GM23338 (cell line): Measurements from ENCODE around the gene WFS1. TPM values are rescaled to one million over a fixed set of nuclear protein-coding genes. Genes with fewer than 3 reads are reported as not detected.

Experiments
- ATAC-seq: fragments of 200-7000 bp; cut with Tn5 transposase; 3 replicates; pipeline ENCODE4 v1.9.1; 2020
- DNase-seq: peaks from one replicate; pipeline ENCODE4 v3.0.0-alpha.2; 2015; ENCODE audit warnings: low spot score
- H2AFZ ChIP-seq: fragments of 200-600 bp; sonication (generic); 2 replicates; pipeline ENCODE4 v1.8.0; 2016; ENCODE audit warnings: antibody characterized with exemption, mild to moderate bottlenecking, moderate library complexity
- H3F3A ChIP-seq: fragments of 200-600 bp; sonication (generic); replicated peaks from 2 replicates; pipeline ENCODE4 v1.8.0; 2017; ENCODE audit warnings: antibody characterized with exemption, mixed run types, low read depth
- H3K27ac ChIP-seq: fragments of 200-600 bp; sonication (generic); 2 replicates; pipeline ENCODE4 v1.6.1; 2016; ENCODE audit warnings: low read depth
- H3K27me3 ChIP-seq: fragments of 200-600 bp; sonication (generic); 2 replicates; pipeline ENCODE4 v1.8.0; 2016; ENCODE audit warnings: mild to moderate bottlenecking, mixed run types, moderate library complexity; ENCODE audit not compliant: insufficient read depth
- H3K36me3 ChIP-seq: fragments of 200-600 bp; sonication (generic); 2 replicates; pipeline ENCODE4 v1.8.0; 2016; ENCODE audit warnings: mild to moderate bottlenecking; ENCODE audit not compliant: insufficient read depth
- H3K4me1 ChIP-seq: fragments of 200-600 bp; sonication (generic); 2 replicates; pipeline ENCODE4 v1.8.0; 2016; ENCODE audit warnings: mild to moderate bottlenecking, moderate library complexity; ENCODE audit not compliant: insufficient read depth
- H3K4me2 ChIP-seq: fragments of 200-600 bp; sonication (generic); 2 replicates; pipeline ENCODE4 v1.7.1; 2017; ENCODE audit warnings: mixed run types
- H3K4me3 ChIP-seq: fragments of 200-600 bp; sonication (generic); 2 replicates; pipeline ENCODE4 v1.6.1; 2016; ENCODE audit warnings: mixed run types
- H3K79me2 ChIP-seq: fragments of 200-600 bp; sonication (generic); replicated peaks from 2 replicates; pipeline ENCODE4 v1.8.0; 2017; ENCODE audit warnings: mild to moderate bottlenecking; ENCODE audit not compliant: insufficient read depth
- H3K9me2 ChIP-seq: fragments of 200-600 bp; sonication (generic); 2 replicates; pipeline ENCODE4 v1.8.0; 2017; ENCODE audit not compliant: insufficient read depth
- H4K20me1 ChIP-seq: fragments of 200-600 bp; sonication (generic); replicated peaks from 2 replicates; pipeline ENCODE4 v1.8.0; 2017; ENCODE audit warnings: mild to moderate bottlenecking; ENCODE audit not compliant: insufficient read depth
- H3K27ac Mint-ChIP-seq: 2 replicates; pipeline ENCODE4 v1.8.0; 2020; ENCODE audit warnings: inconsistent platforms, mild to moderate bottlenecking, moderate library complexity, mixed read lengths
- H3K27me3 Mint-ChIP-seq: 3 replicates; pipeline ENCODE4 v1.8.0; 2022; ENCODE audit warnings: low read depth, mild to moderate bottlenecking, moderate library complexity, mixed read lengths, inconsistent platforms; ENCODE audit not compliant: insufficient read depth, poor library complexity
- H3K36me3 Mint-ChIP-seq: 3 replicates; pipeline ENCODE4 v1.8.0; 2021; ENCODE audit warnings: low read depth, mild to moderate bottlenecking, inconsistent platforms, moderate library complexity, mixed read lengths
- H3K4me1 Mint-ChIP-seq: 3 replicates; pipeline ENCODE4 v1.8.0; 2020; ENCODE audit warnings: mild to moderate bottlenecking, inconsistent platforms, mixed read lengths
- H3K4me3 Mint-ChIP-seq: 3 replicates; pipeline ENCODE4 v1.8.0; 2021; ENCODE audit warnings: moderate library complexity, mild to moderate bottlenecking, inconsistent platforms, mixed read lengths
- H3K9me3 Mint-ChIP-seq: 3 replicates; pipeline ENCODE4 v1.8.0; 2020; ENCODE audit warnings: moderate library complexity, mild to moderate bottlenecking, inconsistent platforms, mixed read lengths
- EZH2 ChIP-seq: fragments of 200-600 bp; sonication (generic); IDR thresholded peaks from one replicate; pipeline ENCODE4 v1.8.0; 2017; ENCODE audit warnings: antibody characterized with exemption, mild to moderate bottlenecking, low read depth; ENCODE audit not compliant: unreplicated experiment
- STAT1 ChIP-seq: IDR thresholded peaks from one replicate; pipeline ENCODE4 v1.6.1; 2016; ENCODE audit warnings: antibody characterized with exemption; ENCODE audit not compliant: unreplicated experiment
- polyA plus RNA-seq: library from polyadenylated mRNA; unstranded; fragments of >200 nt; fragmentation: Nextera tagmentation; extraction: Ambion mirVana; gene quantifications from 2 replicates; pipeline ENCODE4 v1.2.1, GENCODE V29; 2016
- total RNA-seq: library from RNA; depleted of rRNA; stranded (reverse); fragments of >200 nt; shearing (Covaris generic); gene quantifications from 2 replicates; pipeline ENCODE4 v1.2.3, GENCODE V29; 2014
- TF ChIP-seq, protein P1 (sequence below), 2 experiments: fragments of 200-600 bp in 1 of 2; sonication (generic) in 1 of 2; conservative IDR thresholded peaks; 2 replicates each; pipeline versions ENCODE4 v1.5.1 to v1.6.1; 2016 to 2017; ENCODE audit warnings: antibody characterized with exemption in 2 of 2, low read depth in 2 of 2, mild to moderate bottlenecking in 2 of 2, moderate library complexity in 1 of 2

Gene WFS1
- total and polyA plus RNA-seq, 2 experiments from 2014 or later, result 24.7 to 45.4 TPM

- no peak overlapping the region for H3K4me2 ChIP-seq
- no peak overlapping the region for H3K27ac Mint-ChIP-seq
- H3K27me3 Mint-ChIP-seq, result peaks cover 17% of the 10 kb centered on the region
- H3K9me2 ChIP-seq, result no peaks in the 10 kb centered on the region
- no peaks in the 10 kb centered on the region for H3K27me3 ChIP-seq
- H3K79me2 ChIP-seq, result no peaks in the 10 kb centered on the region
- H3K4me1 ChIP-seq, result peaks cover 12% of the 10 kb centered on the region; the same call in 1 of the 2 replicates
- H3K4me1 Mint-ChIP-seq, result peaks cover 19% of the 10 kb centered on the region
- DNase-seq, result no peak
- no peak overlapping the region for H2AFZ ChIP-seq
- H3K4me3 Mint-ChIP-seq, result no peak overlapping the region
- H3K27ac ChIP-seq, result no peak overlapping the region
- no peaks in the 10 kb centered on the region for H3K36me3 ChIP-seq
- H3K4me3 ChIP-seq, result no peak overlapping the region
- no peak for ATAC-seq
- H3F3A ChIP-seq, result no peaks in the 10 kb centered on the region
- H4K20me1 ChIP-seq, result no peaks in the 10 kb centered on the region
- H3K9me3 Mint-ChIP-seq, result peaks cover 26% of the 10 kb centered on the region; the same call in 2 of the 3 replicates
- peaks cover 13% of the 10 kb centered on the region; the same call in 2 of the 3 replicates for H3K36me3 Mint-ChIP-seq
- no peak for TF ChIP-seq EZH2
- TF ChIP-seq, protein P1, sequence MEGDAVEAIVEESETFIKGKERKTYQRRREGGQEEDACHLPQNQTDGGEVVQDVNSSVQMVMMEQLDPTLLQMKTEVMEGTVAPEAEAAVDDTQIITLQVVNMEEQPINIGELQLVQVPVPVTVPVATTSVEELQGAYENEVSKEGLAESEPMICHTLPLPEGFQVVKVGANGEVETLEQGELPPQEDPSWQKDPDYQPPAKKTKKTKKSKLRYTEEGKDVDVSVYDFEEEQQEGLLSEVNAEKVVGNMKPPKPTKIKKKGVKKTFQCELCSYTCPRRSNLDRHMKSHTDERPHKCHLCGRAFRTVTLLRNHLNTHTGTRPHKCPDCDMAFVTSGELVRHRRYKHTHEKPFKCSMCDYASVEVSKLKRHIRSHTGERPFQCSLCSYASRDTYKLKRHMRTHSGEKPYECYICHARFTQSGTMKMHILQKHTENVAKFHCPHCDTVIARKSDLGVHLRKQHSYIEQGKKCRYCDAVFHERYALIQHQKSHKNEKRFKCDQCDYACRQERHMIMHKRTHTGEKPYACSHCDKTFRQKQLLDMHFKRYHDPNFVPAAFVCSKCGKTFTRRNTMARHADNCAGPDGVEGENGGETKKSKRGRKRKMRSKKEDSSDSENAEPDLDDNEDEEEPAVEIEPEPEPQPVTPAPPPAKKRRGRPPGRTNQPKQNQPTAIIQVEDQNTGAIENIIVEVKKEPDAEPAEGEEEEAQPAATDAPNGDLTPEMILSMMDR (conservative IDR thresholded peaks at IDR 0.05; ENCODE audit: low read depth in 2 of 2), result peak in 1 of 2 experiments; percentile 10; a peak in 1 of 4 replicates
Observed at GRCh38 chr4:6334203-6334887, 64.7 kb downstream of the WFS1 start.

- Mint-ChIP-seq H3K27me3 (peaks cover 18% of the 10 kb centered on the region), H3K27ac (no peak overlapping the region), H3K9me3 (peaks cover 26% of the 10 kb centered on the region; the same call in 2 of the 3 replicates), H3K4me1 (peaks cover 22% of the 10 kb centered on the region), H3K4me3 (no peak overlapping the region), H3K36me3 (peaks cover 13% of the 10 kb centered on the region; the same call in 2 of the 3 replicates)
- no peaks in the 10 kb centered on the region for H3K36me3 ChIP-seq
- no peak overlapping the region for H2AFZ ChIP-seq
- H3K4me3 ChIP-seq, result no peak overlapping the region
- ATAC-seq (no peak; the same call in 2 of the 3 replicates), DNase-seq (peak; percentile 60)
- no peaks in the 10 kb centered on the region for H3F3A ChIP-seq
- H4K20me1 ChIP-seq, result no peaks in the 10 kb centered on the region
- no peaks in the 10 kb centered on the region for H3K9me2 ChIP-seq
- no peaks in the 10 kb centered on the region for H3K27me3 ChIP-seq
- TF ChIP-seq, protein P1 (conservative IDR thresholded peaks at IDR 0.05; ENCODE audit: low read depth in 2 of 2), result peak; percentile 63 to 64
- no peak for TF ChIP-seq STAT1
- H3K4me1 ChIP-seq, result peaks cover 12% of the 10 kb centered on the region; the same call in 1 of the 2 replicates
- no peaks in the 10 kb centered on the region for H3K79me2 ChIP-seq
- H3K4me2 ChIP-seq, result no peak overlapping the region
- no peak overlapping the region for H3K27ac ChIP-seq
Observed at GRCh38 chr4:6335040-6335590, 65.5 kb downstream of the WFS1 start.
